ENCODE results near the gene ANKZF1.

The ANKZF1 gene

GRCh38 chr2:219220652-219221402 is 8.8 kb upstream of the ANKZF1 start:
- no peaks in the 10 kb centered on the region for H3K9me3 ChIP-seq (ENCODE audit: insufficient read depth, low read depth, low read length)
- H3K4ac ChIP-seq (ENCODE audit: low read depth, low read length), result no peak overlapping the region
- no peak overlapping the region for H3K23ac ChIP-seq (ENCODE audit: low read length)

GRCh38 chr2:219221957-219222518 is 7.6 kb upstream of the ANKZF1 start:
- Histone ChIP-seq H3K9ac (ENCODE audit: low read length) (no peak overlapping the region), H3K27ac (ENCODE audit: low read depth, low read length) (no peak overlapping the region), H2BK5ac (ENCODE audit: low read depth, low read length, poor library complexity) (no peak overlapping the region), H3K14ac (ENCODE audit: low read length) (no peak overlapping the region), H2AK5ac (ENCODE audit: low read length) (no peak overlapping the region), H3K4me2 (ENCODE audit: low read length) (no peak overlapping the region), H3K4me3 (ENCODE audit: low read depth, low read length) (no peak overlapping the region), H3K4me1 (ENCODE audit: control insufficient read depth in 1 of 2, insufficient read depth in 2 of 2, low read length in 2 of 2) (peaks cover 10 to 13% of the 10 kb centered on the region in 2 experiments), H3K4ac (ENCODE audit: low read depth, low read length) (no peak overlapping the region), H3K18ac (ENCODE audit: low read length) (no peak overlapping the region), H2BK120ac (ENCODE audit: insufficient read depth, low read length, poor library complexity) (no peak overlapping the region), H3K36me3 (ENCODE audit: control insufficient read depth in 1 of 2, insufficient read depth in 2 of 2, low read length in 2 of 2) (peaks cover 59 to 63% of the 10 kb centered on the region in 2 experiments), H3K23ac (ENCODE audit: low read length) (no peak overlapping the region), H4K12ac (ENCODE audit: low read depth, low read length) (no peak overlapping the region), H3K79me1 (ENCODE audit: low read length) (peaks cover 12% of the 10 kb centered on the region), H2BK12ac (ENCODE audit: low read length) (no peak overlapping the region), H4K91ac (ENCODE audit: low read depth, low read length) (no peak overlapping the region), H3K79me2 (ENCODE audit: control insufficient read depth, insufficient read depth, low read length, poor library complexity) (peaks cover 8% of the 10 kb centered on the region), H4K8ac (ENCODE audit: low read depth, low read length) (no peak overlapping the region), H3K9me3 (ENCODE audit: insufficient read depth, low read depth, low read length) (no peaks in the 10 kb centered on the region), H2AFZ (ENCODE audit: insufficient read depth, low read length, poor library complexity) (no peak overlapping the region), H3K27me3 (ENCODE audit: insufficient read depth, low read length) (no peaks in the 10 kb centered on the region)
- DNase-seq, result no peak
- WGBS (ENCODE audit: extremely low coverage, insufficient coverage, insufficient read length), result no CpG with 5 or more reads among the region's 16 CpGs

More at GRCh38 chr2:219220652-219221402, 8.8 kb upstream of the ANKZF1 start:
- Histone ChIP-seq H2BK120ac (ENCODE audit: insufficient read depth, low read length, poor library complexity) (no peak overlapping the region), H3K14ac (ENCODE audit: low read length) (no peak overlapping the region), H3K4me1 (ENCODE audit: control insufficient read depth in 1 of 2, insufficient read depth in 2 of 2, low read length in 2 of 2) (peaks cover 10 to 15% of the 10 kb centered on the region in 2 experiments), H3K4me2 (ENCODE audit: low read length) (no peak overlapping the region), H3K27ac (ENCODE audit: low read depth, low read length) (no peak overlapping the region), H3K36me3 (ENCODE audit: control insufficient read depth in 1 of 2, insufficient read depth in 2 of 2, low read length in 2 of 2) (peaks cover 59 to 61% of the 10 kb centered on the region in 2 experiments), H4K12ac (ENCODE audit: low read depth, low read length) (no peak overlapping the region), H4K91ac (ENCODE audit: low read depth, low read length) (no peak overlapping the region), H4K8ac (ENCODE audit: low read depth, low read length) (no peak overlapping the region), H2BK5ac (ENCODE audit: low read depth, low read length, poor library complexity) (no peak overlapping the region), H2BK12ac (ENCODE audit: low read length) (no peak overlapping the region), H2AFZ (ENCODE audit: insufficient read depth, low read length, poor library complexity) (no peak overlapping the region), H2AK5ac (ENCODE audit: low read length) (no peak overlapping the region), H3K9ac (ENCODE audit: low read length) (no peak overlapping the region), H3K79me1 (ENCODE audit: low read length) (peaks cover 12% of the 10 kb centered on the region), H3K18ac (ENCODE audit: low read length) (no peak overlapping the region), H3K4me3 (ENCODE audit: low read depth, low read length) (no peak overlapping the region), H3K27me3 (ENCODE audit: insufficient read depth, low read length) (no peaks in the 10 kb centered on the region), H3K79me2 (ENCODE audit: control insufficient read depth, insufficient read depth, low read length, poor library complexity) (peaks cover 8% of the 10 kb centered on the region)
- no peak for DNase-seq
- no CpG with 5 or more reads among the region's 19 CpGs for WGBS (ENCODE audit: extremely low coverage, insufficient coverage, insufficient read length)

- DNase-seq, result no peak
- WGBS (ENCODE audit: extremely low coverage, insufficient coverage, insufficient read length), result no CpG with 5 or more reads among the region's 31 CpGs
These were observed 5.6 kb upstream of the ANKZF1 start for GRCh38 chr2:219223831-219224610.

DNA sequence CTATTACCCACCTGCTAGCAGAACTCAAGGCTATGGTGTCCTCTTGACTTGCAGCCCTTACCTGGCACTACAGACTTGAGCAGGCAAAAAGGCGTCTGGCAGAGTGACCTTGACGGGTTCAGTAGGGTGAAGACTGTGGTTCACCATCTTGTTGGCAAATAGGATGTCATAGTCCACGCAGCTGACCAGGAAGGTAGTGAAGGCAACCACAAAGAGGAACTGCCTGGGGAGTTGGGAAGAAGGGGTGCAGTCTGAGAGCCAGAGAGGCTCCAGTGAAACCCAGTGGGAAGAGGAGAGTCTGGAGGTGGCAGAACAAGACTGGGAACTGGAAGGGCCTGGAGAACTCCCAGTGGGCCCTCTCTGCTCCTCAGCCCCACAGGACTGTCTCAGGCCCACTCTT is 4.3 kb upstream of the ANKZF1 start:
- Histone ChIP-seq H3K4me2 (ENCODE audit: low read length) (no peak overlapping the region), H4K12ac (ENCODE audit: low read depth, low read length) (no peak overlapping the region), H3K4me1 (ENCODE audit: control insufficient read depth in 1 of 2, insufficient read depth in 2 of 2, low read length in 2 of 2) (peaks cover 5 to 12% of the 10 kb centered on the region in 2 experiments), H2AK5ac (ENCODE audit: low read length) (no peak overlapping the region), H2AFZ (ENCODE audit: insufficient read depth, low read length, poor library complexity) (no peak overlapping the region), H4K91ac (ENCODE audit: low read depth, low read length) (no peak overlapping the region), H3K79me1 (ENCODE audit: low read length) (peaks cover 9% of the 10 kb centered on the region), H3K18ac (ENCODE audit: low read length) (no peak overlapping the region), H3K9me3 (ENCODE audit: insufficient read depth, low read depth, low read length) (no peaks in the 10 kb centered on the region), H3K14ac (ENCODE audit: low read length) (no peak overlapping the region), H3K79me2 (ENCODE audit: control insufficient read depth, insufficient read depth, low read length, poor library complexity) (peaks cover 11% of the 10 kb centered on the region), H3K4me3 (ENCODE audit: low read depth, low read length) (no peak overlapping the region), H3K4ac (ENCODE audit: low read depth, low read length) (no peak overlapping the region), H3K23ac (ENCODE audit: low read length) (no peak overlapping the region), H2BK120ac (ENCODE audit: insufficient read depth, low read length, poor library complexity) (no peak overlapping the region), H3K36me3 (ENCODE audit: control insufficient read depth in 1 of 2, insufficient read depth in 2 of 2, low read length in 2 of 2) (peaks cover 53 to 56% of the 10 kb centered on the region in 2 experiments), H3K9ac (ENCODE audit: low read length) (no peak overlapping the region), H3K27ac (ENCODE audit: low read depth, low read length) (no peak overlapping the region), H3K27me3 (ENCODE audit: insufficient read depth, low read length) (no peaks in the 10 kb centered on the region), H4K8ac (ENCODE audit: low read depth, low read length) (no peak overlapping the region), H2BK12ac (ENCODE audit: low read length) (no peak overlapping the region), H2BK5ac (ENCODE audit: low read depth, low read length, poor library complexity) (no peak overlapping the region)
- no CpG with 5 or more reads among the region's 3 CpGs for WGBS (ENCODE audit: extremely low coverage, insufficient coverage, insufficient read length)
- DNase-seq, result no peak

More at GRCh38 chr2:219223831-219224610, 5.6 kb upstream of the ANKZF1 start:
- H3K36me3 ChIP-seq (ENCODE audit: control insufficient read depth in 1 of 2, insufficient read depth in 2 of 2, low read length in 2 of 2), result peaks cover 59 to 63% of the 10 kb centered on the region in 2 experiments
- H3K4ac ChIP-seq (ENCODE audit: low read depth, low read length), result no peak overlapping the region
- H4K91ac ChIP-seq (ENCODE audit: low read depth, low read length), result no peak overlapping the region
- no peak overlapping the region for H2BK12ac ChIP-seq (ENCODE audit: low read length)
- no peak overlapping the region for H2AK5ac ChIP-seq (ENCODE audit: low read length)
- no peak overlapping the region for H2BK5ac ChIP-seq (ENCODE audit: low read depth, low read length, poor library complexity)
- H3K79me1 ChIP-seq (ENCODE audit: low read length), result peaks cover 6% of the 10 kb centered on the region
- peaks cover 10 to 15% of the 10 kb centered on the region in 2 experiments for H3K4me1 ChIP-seq (ENCODE audit: control insufficient read depth in 1 of 2, insufficient read depth in 2 of 2, low read length in 2 of 2)
- H4K12ac ChIP-seq (ENCODE audit: low read depth, low read length), result no peak overlapping the region
- H3K4me2 ChIP-seq (ENCODE audit: low read length), result no peak overlapping the region
- H3K9me3 ChIP-seq (ENCODE audit: insufficient read depth, low read depth, low read length), result no peaks in the 10 kb centered on the region
- H3K27me3 ChIP-seq (ENCODE audit: insufficient read depth, low read length), result no peaks in the 10 kb centered on the region
- no peak overlapping the region for H3K4me3 ChIP-seq (ENCODE audit: low read depth, low read length)
- H3K27ac ChIP-seq (ENCODE audit: low read depth, low read length), result no peak overlapping the region
- peaks cover 7% of the 10 kb centered on the region for H3K79me2 ChIP-seq (ENCODE audit: control insufficient read depth, insufficient read depth, low read length, poor library complexity)
- H2BK120ac ChIP-seq (ENCODE audit: insufficient read depth, low read length, poor library complexity), result no peak overlapping the region
- no peak overlapping the region for H2AFZ ChIP-seq (ENCODE audit: insufficient read depth, low read length, poor library complexity)
- no peak overlapping the region for H3K14ac ChIP-seq (ENCODE audit: low read length)
- H4K8ac ChIP-seq (ENCODE audit: low read depth, low read length), result no peak overlapping the region
- H3K18ac ChIP-seq (ENCODE audit: low read length), result no peak overlapping the region
- no peak overlapping the region for H3K9ac ChIP-seq (ENCODE audit: low read length)
- no peak overlapping the region for H3K23ac ChIP-seq (ENCODE audit: low read length)

Data from trophoblast cell (in vitro differentiated cells and primary cell).